HCT116 (cell line): Measurements from ENCODE around the gene FMN1. TPM values are rescaled to one million over a fixed set of nuclear protein-coding genes. Genes with fewer than 3 reads are reported as not detected.

Experiments
- ATAC-seq: fragments of 200-7000 bp; cut with Tn5 transposase; 2 replicates; pipeline ENCODE4 v1.9.1; 2020; ENCODE audit warnings: mild to moderate bottlenecking, moderate library complexity
- BruUV-seq: library from RNA; stranded (reverse); fragments of 400-500 nt; replicated peaks from 2 replicates; lab custom pipeline; 2021; lab: Mats Ljungman, UMichigan
- CTCF ChIA-PET: fragments of 300-600 bp; sonication (Branson Sonifier 250); formaldehyde crosslinking; loops from one replicate; lab custom pipeline; 2021; ENCODE audit warnings: antibody characterized with exemption; lab: Charles Lee
- POLR2A ChIA-PET: fragments of 300-600, 350-600 bp; sonication (Branson Sonifier 250); formaldehyde crosslinking; loops from one replicate; lab custom pipeline; 2021; ENCODE audit warnings: antibody characterized with exemption; lab: Charles Lee
- RAD21 ChIA-PET, 2 experiments: fragments of 300-600 bp; sonication (Branson Sonifier 250); formaldehyde crosslinking; loops; one replicate each; lab custom pipeline; 2023; ENCODE audit warnings: low total read pairs in 2 of 2; ENCODE audit not compliant: uncharacterized antibody in 2 of 2, unreplicated experiment in 2 of 2, low non-redundant PET in 1 of 2; lab: Charles Lee
- DNase-seq: peaks from one replicate; pipeline ENCODE4 v3.0.0-alpha.2; 2010; ENCODE audit warnings: low read depth, low spot score
- H2AFZ ChIP-seq: fragments of 200-600 bp; shearing (Covaris generic), sonication (generic); 2 replicates; pipeline ENCODE4 v1.6.1; 2017; ENCODE audit warnings: low read depth, mixed run types, mixed read lengths, antibody characterized with exemption, low read length; ENCODE audit not compliant: poor library complexity, severe bottlenecking
- H3K27ac ChIP-seq: 2 replicates; pipeline ENCODE4 v1.5.1; 2012; ENCODE audit warnings: low read depth, low read length
- H3K27me3 ChIP-seq: fragments of 200-600 bp; sonication (generic); 2 replicates; pipeline ENCODE4 v1.6.1; 2016; ENCODE audit warnings: mixed run types, low read length, mixed read lengths; ENCODE audit not compliant: insufficient read depth
- H3K36me3 ChIP-seq, 2 experiments: fragments of 200-500 bp in 1 of 2; fragments of 200-600 bp in 1 of 2; sonication (Bioruptor generic) in 1 of 2; sonication (generic) in 1 of 2; 2 replicates each; pipeline versions ENCODE4 v1.5.1 to v1.6.1; 2014 to 2016; ENCODE audit warnings: low read length in 2 of 2, inconsistent platforms in 1 of 2, mixed read lengths in 1 of 2, mixed run types in 1 of 2; ENCODE audit not compliant: insufficient read depth in 2 of 2, control insufficient read depth in 1 of 2
- H3K4me1 ChIP-seq, 2 experiments: fragments of 200-600 bp in 1 of 2; sonication (generic) in 1 of 2; 2 replicates each; pipeline versions ENCODE4 v1.5.1 to v1.6.1; 2012 to 2017; ENCODE audit warnings: low read length in 2 of 2, inconsistent platforms in 1 of 2, mild to moderate bottlenecking in 1 of 2, mixed read lengths in 1 of 2, mixed run types in 1 of 2, moderate library complexity in 1 of 2; ENCODE audit not compliant: insufficient read depth in 2 of 2, control insufficient read depth in 1 of 2
- H3K4me2 ChIP-seq: fragments of 200-600 bp; sonication (generic); 2 replicates; pipeline ENCODE4 v1.6.1; 2017; ENCODE audit warnings: mixed run types, low read length, mixed read lengths
- H3K4me3 ChIP-seq, 2 experiments: fragments of 200-600 bp in 1 of 2; sonication (generic) in 1 of 2; replicated peaks in 1 of 2; 2 replicates each; pipeline ENCODE4 v1.5.1; 2011 to 2016; ENCODE audit warnings: low read length in 2 of 2, control low read depth in 1 of 2, low read depth in 1 of 2, mild to moderate bottlenecking in 1 of 2, mixed read lengths in 1 of 2, mixed run types in 1 of 2
- H3K79me2 ChIP-seq: fragments of 200-600 bp; sonication (generic); 2 replicates; pipeline ENCODE4 v1.6.1; 2017; ENCODE audit warnings: mild to moderate bottlenecking, mixed run types, low read length, moderate library complexity, mixed read lengths; ENCODE audit not compliant: insufficient read depth
- H3K9ac ChIP-seq: fragments of 200-600 bp; sonication (generic); 2 replicates; pipeline ENCODE4 v1.6.1; 2016; ENCODE audit warnings: low read length, mixed read lengths
- H3K9me2 ChIP-seq: fragments of 200-600 bp; sonication (generic), shearing (Covaris generic); 2 replicates; pipeline ENCODE4 v1.6.1; 2017; ENCODE audit warnings: mixed run types, mild to moderate bottlenecking, moderate library complexity; ENCODE audit not compliant: insufficient read depth
- H3K9me3 ChIP-seq, 2 experiments: fragments of 200-500 bp in 1 of 2; fragments of 200-600 bp in 1 of 2; sonication (Bioruptor generic) in 1 of 2; sonication (generic) in 1 of 2; 2 replicates each; pipeline ENCODE4 v1.6.1; 2014 to 2017; ENCODE audit warnings: low read length in 2 of 2, mixed read lengths in 2 of 2, inconsistent platforms in 1 of 2, low read depth in 1 of 2, mild to moderate bottlenecking in 1 of 2, mixed run types in 1 of 2, moderate library complexity in 1 of 2; ENCODE audit not compliant: control insufficient read depth in 1 of 2, insufficient read depth in 1 of 2
- H4K20me1 ChIP-seq: fragments of 200-600 bp; sonication (generic), shearing (Covaris generic); 2 replicates; pipeline ENCODE4 v1.6.1; 2017; ENCODE audit warnings: mixed run types, mild to moderate bottlenecking, moderate library complexity; ENCODE audit not compliant: insufficient read depth
- CEBPB ChIP-seq: IDR thresholded peaks from 2 replicates; pipeline ENCODE4 v1.6.1; 2012; ENCODE audit warnings: low read depth
- EGR1 ChIP-seq: IDR thresholded peaks from 2 replicates; pipeline ENCODE4 v1.6.1; 2012; ENCODE audit warnings: low read depth
- ELF1 ChIP-seq: IDR thresholded peaks from 2 replicates; pipeline ENCODE4 v1.6.1; 2012; ENCODE audit warnings: low read depth, borderline replicate concordance
- FOSL1 ChIP-seq: IDR thresholded peaks from 2 replicates; pipeline ENCODE4 v1.6.1; 2012; ENCODE audit warnings: low read depth
- JUND ChIP-seq: IDR thresholded peaks from 2 replicates; pipeline ENCODE4 v1.6.1; 2012
- POLR2AphosphoS5 ChIP-seq: IDR thresholded peaks from 2 replicates; pipeline ENCODE4 v1.6.1; 2011; ENCODE audit warnings: mild to moderate bottlenecking, low read depth, low read length, moderate library complexity
- RAD21 ChIP-seq: IDR thresholded peaks from 2 replicates; pipeline ENCODE4 v1.6.1; 2012; ENCODE audit warnings: low read depth, mild to moderate bottlenecking
- SP1 ChIP-seq: IDR thresholded peaks from 2 replicates; pipeline ENCODE4 v1.6.1; 2012; ENCODE audit warnings: low read depth
- SRF ChIP-seq: IDR thresholded peaks from 2 replicates; pipeline ENCODE4 v1.6.1; 2012; ENCODE audit warnings: low read depth
- TCF7L2 ChIP-seq: IDR thresholded peaks from 2 replicates; pipeline ENCODE4 v1.7.0; 2011; ENCODE audit warnings: borderline replicate concordance, inconsistent platforms; ENCODE audit not compliant: insufficient read depth, insufficient read length; ENCODE audit errors: extremely low read depth
- YY1 ChIP-seq: IDR thresholded peaks from 2 replicates; pipeline ENCODE4 v1.6.1; 2011; ENCODE audit warnings: low read length, low read depth, moderate library complexity, mild to moderate bottlenecking; ENCODE audit not compliant: insufficient replicate concordance; ENCODE audit errors: extremely low read depth
- ZBTB33 ChIP-seq: IDR thresholded peaks from 2 replicates; pipeline ENCODE4 v1.6.1; 2011; ENCODE audit warnings: mild to moderate bottlenecking, low read length, moderate library complexity; ENCODE audit not compliant: insufficient replicate concordance; ENCODE audit errors: extremely low read depth
- ZFX ChIP-seq: fragments of 450-650 bp; IDR thresholded peaks from 2 replicates; pipeline ENCODE4 v1.6.1; 2017
- intact Hi-C: fragments of 100-400 bp; cut with micrococcal nuclease; formaldehyde crosslinking; loops from 2 replicates; pipeline ENCODE4 v1.10.0; 2022
- total RNA-seq: library from RNA; stranded (reverse); gene quantifications from one replicate; pipeline ENCODE4 v1.2.1, GENCODE V29; 2021; ENCODE audit not compliant: unreplicated experiment

FMN1 gene
- total RNA-seq, 1 experiment from 2014 or later = 0.39 TPM

DNA sequence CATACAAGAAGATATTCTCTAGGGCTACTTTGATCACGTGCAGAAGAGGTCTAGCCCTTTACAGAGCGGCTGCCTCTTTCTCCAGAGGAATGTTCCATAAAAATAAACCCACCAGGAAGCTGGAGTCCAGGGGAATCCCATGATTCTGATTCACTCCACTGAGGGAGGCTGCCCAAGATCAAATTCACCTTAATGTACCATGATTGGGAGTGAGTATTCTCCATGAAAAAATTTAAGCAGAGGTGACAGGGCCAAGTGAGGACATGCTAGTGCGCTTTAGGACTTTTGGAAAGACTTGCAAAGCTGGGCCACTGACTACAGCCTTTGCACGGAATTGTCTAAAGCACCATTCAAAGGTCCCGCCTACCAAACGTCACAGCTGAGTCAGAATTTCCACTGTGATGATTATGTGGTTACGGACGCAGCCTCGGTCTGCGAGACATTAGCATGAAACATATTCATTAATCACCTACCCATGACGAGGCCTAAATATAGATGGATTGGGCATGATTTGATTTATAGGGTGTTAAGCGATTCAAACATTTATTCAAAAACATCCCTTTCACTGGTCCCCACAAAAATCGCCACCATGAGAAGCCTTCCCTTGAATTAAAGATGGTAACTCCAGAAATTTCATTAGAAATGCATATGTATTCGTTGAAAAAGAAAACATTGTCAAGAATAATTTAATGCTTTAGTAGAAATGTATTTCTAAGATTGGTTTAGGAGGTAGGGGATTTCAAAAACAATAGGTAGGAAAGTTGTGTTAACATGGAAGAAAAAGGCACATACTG is 324.1 kb downstream of the FMN1 start:
- ATAC-seq = peak; percentile 75
- BruUV-seq = no TSS peak
- Histone ChIP-seq H2AFZ (peak overlapping the region; percentile 75), H4K20me1 (no peaks in the 10 kb centered on the region), H3K9me2 (no peaks in the 10 kb centered on the region), H3K4me1 (peaks cover 21 to 54% of the 10 kb centered on the region in 2 experiments), H3K79me2 (no peaks in the 10 kb centered on the region), H3K36me3 (no peaks in the 10 kb centered on the region), H3K27ac (peak overlapping the region; percentile 50; the same call in 1 of the 2 replicates)
- POLR2A ChIA-PET = interaction anchor here (1.2 to 1.7 kb wide), 2 partner anchors 9 to 27 kb away, joined by 3 to 8 read pairs; no protein-coding TSS in a partner anchor
- TF ChIP-seq RAD21 (no peak), TCF7L2 (peak; percentile 84), SRF (peak; percentile 50; the same call in 1 of the 2 replicates), SP1 (peak; percentile 85), JUND (peak; percentile 92), FOSL1 (peak; percentile 95), EGR1 (peak; percentile 21; the same call in 1 of the 2 replicates), ELF1 (no peak), POLR2AphosphoS5 (peak; percentile 52)
- TF ChIP-seq, all 23 proteins: peak for 7
- RAD21 ChIA-PET = no interaction called here
- Histone ChIP-seq H3K9ac (peak overlapping the region; percentile 44), H3K9me3 (no peaks in the 10 kb centered on the region), H3K4me3 (peak overlapping the region in 1 of 2 experiments; percentile 31; a peak in 2 of 4 replicates), H3K4me2 (peak overlapping the region; percentile 71), H3K27me3 (no peaks in the 10 kb centered on the region)
- intact Hi-C loops = loop anchor here (10.0 kb wide), 1 partner anchor 414 kb away; no protein-coding TSS in a partner anchor
- peak; percentile 94 for DNase-seq
- CTCF ChIA-PET = interaction anchor here (1.0 to 1.1 kb wide), 2 partner anchors 8 to 26 kb away, joined by 3 to 4 read pairs; no protein-coding TSS in a partner anchor

- CTCF ChIA-PET = interaction anchor here (1.0 kb wide), 1 partner anchor 25 kb away, joined by 4 read pairs; no protein-coding TSS in a partner anchor
- H3K27ac ChIP-seq = peak overlapping the region; percentile 50; the same call in 1 of the 2 replicates
- peaks cover 21 to 54% of the 10 kb centered on the region in 2 experiments for H3K4me1 ChIP-seq
Measured at GRCh38 chr15:32869776-32870175, 324.7 kb downstream of the FMN1 start.

More at GRCh38 chr15:32869776-32870175, 324.7 kb downstream of the FMN1 start:
- no peaks in the 10 kb centered on the region for H4K20me1 ChIP-seq
- no peaks in the 10 kb centered on the region for H3K27me3 ChIP-seq
- ChIA-PET RAD21 (no interaction called here), POLR2A (interaction anchor here (1.2 to 1.7 kb wide), 2 partner anchors 9 to 26 kb away, joined by 3 to 8 read pairs; no protein-coding TSS in a partner anchor)
- ATAC-seq (no peak), DNase-seq (no peak)
- H3K9me3 ChIP-seq = no peaks in the 10 kb centered on the region
- H3K9ac ChIP-seq = peak overlapping the region; percentile 44
- intact Hi-C loops = loop anchor here (10.0 kb wide), 1 partner anchor 415 kb away; no protein-coding TSS in a partner anchor
- H3K36me3 ChIP-seq = no peaks in the 10 kb centered on the region
- no peaks in the 10 kb centered on the region for H3K79me2 ChIP-seq
- peak overlapping the region; percentile 71 for H3K4me2 ChIP-seq
- peak overlapping the region in 1 of 2 experiments; percentile 31; a peak in 1 of 4 replicates for H3K4me3 ChIP-seq
- no peaks in the 10 kb centered on the region for H3K9me2 ChIP-seq
- TF ChIP-seq CEBPB = no peak
- no peak for TF ChIP-seq EGR1
- no peak for TF ChIP-seq YY1
- no peak for TF ChIP-seq ZFX
- no peak for TF ChIP-seq SP1
- TF ChIP-seq JUND = no peak
- TF ChIP-seq FOSL1 = no peak
- no peak for TF ChIP-seq ZBTB33
- TF ChIP-seq, all 23 proteins: peak for 0
- H2AFZ ChIP-seq = peak overlapping the region; percentile 27
- BruUV-seq = no TSS peak
